Measurements from ENCODE around the gene CLBA1.
"Not testable (repeated sequence)": the region's sequence is repeated elsewhere in the genome, so short reads cannot be mapped to it uniquely, and the experiment has no call there.

DNA sequence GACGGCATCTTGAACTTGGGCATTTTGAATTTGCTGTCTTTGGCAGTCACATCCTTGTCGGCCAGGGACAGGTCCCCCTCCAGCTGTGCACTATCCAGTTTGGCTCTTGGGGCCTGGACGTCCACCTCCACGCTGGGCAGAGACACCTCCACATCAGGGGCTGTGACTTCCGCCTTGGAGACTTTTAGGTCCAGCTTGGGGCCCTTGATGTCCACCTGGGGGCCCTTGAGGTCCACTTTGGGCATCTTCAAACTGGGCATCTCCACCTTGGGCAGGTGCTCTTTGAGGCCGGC is 41.6 kb upstream of the CLBA1 start:
- TF ChIP-seq ZNF274 (IDR thresholded peaks at IDR 0.05; ENCODE audit: low read depth, low read length); SUZ12 (IDR thresholded peaks at IDR 0.05; ENCODE audit: extremely low read depth, insufficient read depth, insufficient read length): not testable (repeated sequence)

All from NT2/D1 (cell line).